H1 (cell line): ENCODE results near the gene IL1RAP. TPM values are rescaled to one million over a fixed set of nuclear protein-coding genes. Genes with fewer than 3 reads are reported as not detected.

ENCODE experiments used
- CTCF ChIA-PET: fragments of 300-600 bp; sonication (Branson Sonifier 250); formaldehyde crosslinking; loops from one replicate; lab custom pipeline; 2021; ENCODE audit not compliant: partially characterized antibody; lab: Charles Lee
- POLR2A ChIA-PET: fragments of 300-600 bp; sonication (Branson Sonifier 250); formaldehyde crosslinking; loops from one replicate; lab custom pipeline; 2021; ENCODE audit warnings: inconsistent platforms; ENCODE audit not compliant: partially characterized antibody; lab: Charles Lee
- DNase-seq, 2 experiments: peaks; one replicate each; pipeline versions ENCODE4 v3.0.0 to v3.0.0-alpha.2; 2010 to 2022; ENCODE audit warnings: low spot score in 2 of 2, low read depth in 1 of 2, mixed read lengths in 1 of 2
- FAIRE-seq: peaks from 2 replicates; lab custom pipeline; 2011; peaks lifted over from hg19 to GRCh38; lab: Jason Lieb, UNC
- H2AFZ ChIP-seq: 2 replicates; pipeline ENCODE4 v1.8.1; 2012; ENCODE audit warnings: low read length, inconsistent platforms
- H2AK5ac ChIP-seq: 2 replicates; pipeline ENCODE4 v1.6.1; 2013; ENCODE audit warnings: low read depth, low read length
- H2BK120ac ChIP-seq: replicated peaks from 2 replicates; pipeline ENCODE3; 2013; ENCODE audit warnings: low read depth, low read length, inconsistent platforms
- H2BK12ac ChIP-seq: 2 replicates; pipeline ENCODE4 v1.6.1; 2013; ENCODE audit warnings: low read depth, low read length
- H2BK15ac ChIP-seq: 2 replicates; pipeline ENCODE4 v1.6.1; 2013; ENCODE audit warnings: low read length
- H2BK20ac ChIP-seq: 2 replicates; pipeline ENCODE4 v1.6.1; 2013; ENCODE audit warnings: low read length
- H2BK5ac ChIP-seq: 2 replicates; pipeline ENCODE4 v1.6.1; 2013; ENCODE audit warnings: low read depth, low read length
- H3K14ac ChIP-seq: 2 replicates; pipeline ENCODE4 v1.6.1; 2013; ENCODE audit warnings: inconsistent platforms; ENCODE audit not compliant: insufficient read length
- H3K18ac ChIP-seq: 2 replicates; pipeline ENCODE4 v1.6.1; 2013; ENCODE audit warnings: low read length; ENCODE audit errors: extremely low read depth
- H3K23ac ChIP-seq: 2 replicates; pipeline ENCODE4 v1.6.1; 2013; ENCODE audit warnings: inconsistent platforms; ENCODE audit not compliant: insufficient read length
- H3K23me2 ChIP-seq: 2 replicates; pipeline ENCODE4 v1.6.1; 2013; ENCODE audit warnings: low read depth, low read length
- H3K27ac ChIP-seq: 2 replicates; pipeline ENCODE4 v1.6.1; 2011; ENCODE audit warnings: low read depth, low read length, inconsistent platforms
- H3K27me3 ChIP-seq, 4 experiments: replicated peaks in 1 of 4; 1 replicate in 1 of 4; 2 replicates in 3 of 4; pipeline versions ENCODE4 v1.6.1 to v1.8.1; 2011 to 2013; ENCODE audit warnings: low read length in 3 of 4, mild to moderate bottlenecking in 3 of 4, inconsistent platforms in 2 of 4, mixed read lengths in 2 of 4, moderate library complexity in 1 of 4; ENCODE audit not compliant: control insufficient read depth in 3 of 4, insufficient read depth in 3 of 4; ENCODE audit errors: extremely low read depth in 1 of 4
- H3K36me3 ChIP-seq, 4 experiments: 2 replicates each; pipeline versions ENCODE4 v1.6.1 to v1.8.1; 2011 to 2013; ENCODE audit warnings: mild to moderate bottlenecking in 4 of 4, low read length in 3 of 4, moderate library complexity in 2 of 4, control low read depth in 1 of 4, inconsistent platforms in 1 of 4; ENCODE audit not compliant: insufficient read depth in 4 of 4, control insufficient read depth in 2 of 4
- H3K4ac ChIP-seq: replicated peaks from 2 replicates; pipeline ENCODE3; 2013; ENCODE audit warnings: low read length, low read depth, mixed read lengths, inconsistent platforms; ENCODE audit not compliant: insufficient read length
- H3K4me1 ChIP-seq, 4 experiments: replicated peaks in 1 of 4; 1 replicate in 1 of 4; 2 replicates in 3 of 4; pipeline versions ENCODE4 v1.6.1 to v1.8.1; 2011 to 2013; ENCODE audit warnings: low read length in 3 of 4, inconsistent platforms in 2 of 4, mixed read lengths in 1 of 4; ENCODE audit not compliant: insufficient read depth in 4 of 4, control insufficient read depth in 3 of 4
- H3K4me2 ChIP-seq, 2 experiments: 2 replicates each; pipeline versions ENCODE4 v1.6.1 to v1.8.1; 2011 to 2013; ENCODE audit warnings: low read depth in 2 of 2, low read length in 2 of 2, control low read depth in 1 of 2, inconsistent platforms in 1 of 2, mild to moderate bottlenecking in 1 of 2; ENCODE audit not compliant: insufficient read depth in 1 of 2
- H3K4me3 ChIP-seq, 4 experiments: fragments of 200-600, 300-600 bp in 1 of 4; sonication (generic), shearing (Covaris generic), sonication (Bioruptor Twin) in 1 of 4; 2 replicates each; pipeline versions ENCODE4 v1.5.1 to v1.8.1; 2011 to 2016; ENCODE audit warnings: low read length in 4 of 4, low read depth in 3 of 4, control low read depth in 2 of 4, inconsistent platforms in 2 of 4, mild to moderate bottlenecking in 2 of 4, mixed read lengths in 1 of 4, moderate library complexity in 1 of 4; ENCODE audit not compliant: insufficient read depth in 2 of 4; ENCODE audit errors: extremely low read depth in 1 of 4
- H3K56ac ChIP-seq: replicated peaks from 2 replicates; pipeline ENCODE3; 2013; ENCODE audit warnings: low read depth, mild to moderate bottlenecking, mixed read lengths, low read length, inconsistent platforms; ENCODE audit not compliant: insufficient read length
- H3K79me1 ChIP-seq: 2 replicates; pipeline ENCODE4 v1.6.1; 2013; ENCODE audit warnings: low read depth, low read length, control low read depth
- H3K79me2 ChIP-seq, 2 experiments: 2 replicates each; pipeline versions ENCODE4 v1.6.1 to v1.8.1; 2012 to 2013; ENCODE audit warnings: low read length in 2 of 2, mild to moderate bottlenecking in 2 of 2, inconsistent platforms in 1 of 2; ENCODE audit not compliant: insufficient read depth in 2 of 2, control insufficient read depth in 1 of 2
- H3K9ac ChIP-seq, 4 experiments: replicated peaks in 1 of 4; 1 replicate in 1 of 4; 2 replicates in 3 of 4; pipeline versions ENCODE4 v1.6.1 to v1.8.1; 2011 to 2013; ENCODE audit warnings: low read depth in 3 of 4, low read length in 3 of 4, control low read depth in 2 of 4, mild to moderate bottlenecking in 2 of 4, moderate library complexity in 2 of 4, inconsistent platforms in 1 of 4; ENCODE audit errors: extremely low read depth in 1 of 4
- H3K9me3 ChIP-seq, 2 experiments: 2 replicates each; pipeline versions ENCODE4 v1.6.1 to v1.8.1; 2012 to 2013; ENCODE audit warnings: mild to moderate bottlenecking in 2 of 2, moderate library complexity in 2 of 2, control low read depth in 1 of 2, inconsistent platforms in 1 of 2, low read depth in 1 of 2, low read length in 1 of 2, mixed read lengths in 1 of 2; ENCODE audit not compliant: insufficient read depth in 2 of 2
- H4K20me1 ChIP-seq, 2 experiments: replicated peaks in 1 of 2; 2 replicates each; pipeline versions ENCODE3 to v1.8.1; 2011 to 2013; ENCODE audit warnings: inconsistent platforms in 2 of 2, low read length in 2 of 2, mild to moderate bottlenecking in 1 of 2; ENCODE audit not compliant: insufficient read depth in 2 of 2, control insufficient read depth in 1 of 2
- H4K5ac ChIP-seq: 2 replicates; pipeline ENCODE4 v1.6.1; 2013; ENCODE audit warnings: low read length, low read depth, mixed read lengths, inconsistent platforms; ENCODE audit not compliant: insufficient read length
- H4K8ac ChIP-seq: 2 replicates; pipeline ENCODE4 v1.8.0; 2013; ENCODE audit warnings: mild to moderate bottlenecking, moderate library complexity, low read length, inconsistent platforms; ENCODE audit not compliant: insufficient read depth; ENCODE audit errors: extremely low read depth
- H4K91ac ChIP-seq: replicated peaks from 2 replicates; pipeline ENCODE3; 2013; ENCODE audit warnings: low read length, mixed read lengths, inconsistent platforms; ENCODE audit not compliant: insufficient read length
- BRCA1 ChIP-seq: IDR thresholded peaks from 2 replicates; pipeline ENCODE4 v1.6.1; 2012; ENCODE audit warnings: low read depth, low read length, improper control_type of control experiment
- EZH2 ChIP-seq: fragments of 200-600 bp; sonication (generic); IDR thresholded peaks from 2 replicates; pipeline ENCODE4 v1.7.1; 2012; ENCODE audit warnings: low read depth, mild to moderate bottlenecking, moderate library complexity, low read length, inconsistent platforms; ENCODE audit not compliant: severe bottlenecking
- WGBS, 2 experiments: shearing (Covaris generic) in 1 of 2; methylation state at CpG; one replicate each; pipeline versions ENCODE4 v1.1.6 to v1.1.7; 2013 to 2015; ENCODE audit warnings: low lambda C conversion rate in 2 of 2, mixed read lengths in 2 of 2, inconsistent platforms in 1 of 2, low coverage in 1 of 2, missing lambda C conversion rate in 1 of 2; ENCODE audit not compliant: insufficient replicate concordance in 2 of 2, insufficient coverage in 1 of 2, insufficient read length in 1 of 2; ENCODE audit errors: extremely low coverage in 1 of 2, missing lambda C conversion rate in 1 of 2; 5-methylcytosine and 5-hydroxymethylcytosine counted together
- polyA plus RNA-seq, 7 experiments: library from polyadenylated mRNA; depleted of rRNA in 3 of 7; stranded (reverse) in 5 of 7; unstranded in 2 of 7; fragments of >200 nt in 5 of 7; fragments of 200-250 nt in 2 of 7; gene quantifications; 1 replicate in 5 of 7; 2 replicates in 1 of 7; 4 replicates in 1 of 7; pipeline versions ENCODE4 v1.2.1 to v1.2.3, GENCODE V29; 2011 to 2013; ENCODE audit warnings: missing spikeins in 2 of 7, mixed read lengths in 2 of 7
- total RNA-seq: library from RNA; stranded (reverse); fragmentation: NEBNext Ultra II Directional; extraction: Animal tissue kit (Norgen Biotek cat#: 25700); gene quantifications from 2 replicates; pipeline ENCODE4 v1.2.1, GENCODE V29; 2021

The IL1RAP gene
- total and polyA plus RNA-seq, 2 of the 8 experiments (the other 6 are each of a cell fraction or from before 2014, with no cell fraction given): 2.4 to 3.9 TPM

DNA sequence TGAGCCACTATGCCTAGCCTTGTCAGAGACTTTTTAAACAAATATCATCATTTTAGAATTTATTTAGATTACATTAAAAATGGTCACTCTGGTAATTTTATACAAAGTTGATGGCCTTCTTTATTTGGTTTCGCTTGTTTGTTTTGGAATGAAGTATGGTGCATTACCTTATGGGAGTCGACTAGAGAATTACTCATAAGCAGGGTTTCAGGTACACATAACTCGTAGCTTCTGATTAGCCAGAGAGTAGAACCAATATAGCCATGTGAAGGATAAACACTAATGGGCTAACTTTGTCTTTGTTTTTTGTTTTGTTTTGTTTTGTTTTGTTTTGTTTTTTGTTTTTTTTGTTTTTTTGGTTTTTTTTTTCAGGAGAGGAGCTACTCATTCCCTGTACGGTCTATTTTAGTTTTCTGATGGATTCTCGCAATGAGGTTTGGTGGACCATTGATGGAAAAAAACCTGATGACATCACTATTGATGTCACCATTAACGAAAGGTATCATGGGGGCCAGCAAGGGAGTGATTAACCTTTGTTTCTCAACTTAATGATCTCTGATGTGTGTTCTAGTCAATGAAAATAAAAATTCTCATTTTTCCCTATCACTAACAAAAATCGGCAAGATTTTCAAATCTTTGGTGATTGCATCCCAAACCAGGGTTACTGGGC is 113.2 kb downstream of the IL1RAP start:
- Histone ChIP-seq H2BK15ac (no peak overlapping the region), H3K14ac (no peak overlapping the region), H3K27me3 (no peaks in the 10 kb centered on the region), H4K91ac (no peak overlapping the region), H3K79me1 (no peaks in the 10 kb centered on the region), H3K4me1 (peaks cover 0 to 3% (median 0%) of the 10 kb centered on the region in 4 experiments; a peak in 1 of 7 replicates), H3K9me3 (no peaks in the 10 kb centered on the region), H3K23me2 (no peaks in the 10 kb centered on the region), H2AK5ac (no peak overlapping the region), H3K4me3 (no peak overlapping the region), H2AFZ (no peak overlapping the region), H2BK20ac (no peak overlapping the region), H3K56ac (no peak overlapping the region), H4K20me1 (no peaks in the 10 kb centered on the region), H2BK5ac (no peak overlapping the region), H3K36me3 (no peaks in the 10 kb centered on the region), H3K27ac (no peak overlapping the region), H3K79me2 (no peaks in the 10 kb centered on the region), H3K23ac (no peak overlapping the region), H4K8ac (no peak overlapping the region), H3K4me2 (no peak overlapping the region), H2BK12ac (no peak overlapping the region), H3K18ac (no peak overlapping the region), H3K9ac (no peak overlapping the region), H4K5ac (no peak overlapping the region), H3K4ac (no peak overlapping the region), H2BK120ac (no peak overlapping the region)
- ChIA-PET POLR2A (no interaction called here), CTCF (interaction anchor here (0.6 to 0.7 kb wide), 2 partner anchors 49 to 183 kb away, joined by 3 read pairs; no protein-coding TSS in a partner anchor)
- TF ChIP-seq EZH2 (no peak), BRCA1 (no peak)
- DNase-seq: no peak
- no peak for FAIRE-seq
- WGBS, 2 experiments: 82% methylated on average over 7 of the region's 7 CpGs; no CpG with 5 or more reads in 1 of the 2 experiments
